ACC112 (cell line): ENCODE data around the gene RIMBP2.
"Not testable (repeated sequence)": the region's sequence is repeated elsewhere in the genome, so short reads cannot be mapped to it uniquely, and the experiment has no call there.

ENCODE experiments used
- H2AFZ ChIP-seq: fragments of 200-600 bp; sonication (generic); one replicate; pipeline ENCODE4 v1.6.0; 2017; ENCODE audit warnings: antibody characterized with exemption, low read length; ENCODE audit not compliant: unreplicated experiment
- H3K27ac ChIP-seq: fragments of 200-600 bp; sonication (generic); 2 replicates; pipeline ENCODE4 v1.5.1; 2014; ENCODE audit warnings: low read depth, mild to moderate bottlenecking, antibody characterized with exemption, low read length, moderate library complexity
- H3K27me3 ChIP-seq: fragments of 200-600 bp; sonication (generic); 2 replicates; pipeline ENCODE4 v1.6.1; 2014; ENCODE audit warnings: mild to moderate bottlenecking, antibody characterized with exemption, low read length, moderate library complexity, mixed read lengths; ENCODE audit not compliant: insufficient read depth
- H3K36me3 ChIP-seq: fragments of 200-600 bp; sonication (generic); 2 replicates; pipeline ENCODE4 v1.6.1; 2016; ENCODE audit warnings: mild to moderate bottlenecking, antibody characterized with exemption, low read length, moderate library complexity, mixed read lengths; ENCODE audit not compliant: insufficient read depth
- H3K4me1 ChIP-seq: fragments of 200-600 bp; sonication (generic); one replicate; pipeline ENCODE4 v1.6.1; 2016; ENCODE audit warnings: low read length, mixed read lengths; ENCODE audit not compliant: insufficient read depth, unreplicated experiment, control insufficient read depth
- H3K4me3 ChIP-seq: fragments of 200-600 bp; sonication (generic); 2 replicates; pipeline ENCODE4 v1.5.1; 2014; ENCODE audit warnings: mild to moderate bottlenecking, low read depth, low read length
- H3K79me2 ChIP-seq: fragments of 200-600 bp; sonication (generic); one replicate; pipeline ENCODE4 v1.6.0; 2016; ENCODE audit warnings: low read length; ENCODE audit not compliant: control insufficient read depth, unreplicated experiment, insufficient read depth

The RIMBP2 gene

GRCh38 chr12:130593056-130593455 lies 123.0 kb downstream of the RIMBP2 start:
- Histone ChIP-seq H3K27ac (no peak overlapping the region), H3K4me1 (no peaks in the 10 kb centered on the region), H3K36me3 (no peaks in the 10 kb centered on the region), H2AFZ (no peak overlapping the region), H3K4me3 (no peak overlapping the region), H3K79me2 (no peaks in the 10 kb centered on the region), H3K27me3 (no peaks in the 10 kb centered on the region)

- Histone ChIP-seq H3K79me2 (no peaks in the 10 kb centered on the region), H2AFZ (no peak overlapping the region), H3K27ac (no peak overlapping the region), H3K27me3 (no peaks in the 10 kb centered on the region), H3K4me3 (no peak overlapping the region), H3K4me1 (no peaks in the 10 kb centered on the region), H3K36me3 (no peaks in the 10 kb centered on the region)
These were observed 123.5 kb downstream of the RIMBP2 start for GRCh38 chr12:130592641-130593040.

- H3K4me3 ChIP-seq: no peak overlapping the region
- no peak overlapping the region for H3K27ac ChIP-seq
- no peaks in the 10 kb centered on the region for H3K27me3 ChIP-seq
- no peaks in the 10 kb centered on the region for H3K79me2 ChIP-seq
- no peaks in the 10 kb centered on the region for H3K4me1 ChIP-seq
- no peaks in the 10 kb centered on the region for H3K36me3 ChIP-seq
- H2AFZ ChIP-seq: no peak overlapping the region
These were observed 124.4 kb downstream of the RIMBP2 start for GRCh38 chr12:130591736-130592135.

- H3K36me3 ChIP-seq: no peaks in the 10 kb centered on the region
These were observed 125.4 kb downstream of the RIMBP2 start for GRCh38 chr12:130590685-130591084.

GRCh38 chr12:130589540-130590317 lies 126.4 kb downstream of the RIMBP2 start:
- H3K79me2 ChIP-seq: no peaks in the 10 kb centered on the region
- no peak overlapping the region for H2AFZ ChIP-seq
- no peaks in the 10 kb centered on the region for H3K4me1 ChIP-seq
- H3K27me3 ChIP-seq: no peaks in the 10 kb centered on the region
- no peak overlapping the region for H3K4me3 ChIP-seq
- H3K36me3 ChIP-seq: no peaks in the 10 kb centered on the region
- H3K27ac ChIP-seq: no peak overlapping the region

More at GRCh38 chr12:130590685-130591084, 125.4 kb downstream of the RIMBP2 start:
- Histone ChIP-seq H3K4me3 (no peak overlapping the region), H2AFZ (no peak overlapping the region), H3K27me3 (no peaks in the 10 kb centered on the region), H3K79me2 (no peaks in the 10 kb centered on the region), H3K4me1 (no peaks in the 10 kb centered on the region), H3K27ac (no peak overlapping the region)

GRCh38 chr12:130588696-130589539 lies 127.2 kb downstream of the RIMBP2 start:
- H3K36me3 ChIP-seq: no peaks in the 10 kb centered on the region
- no peaks in the 10 kb centered on the region for H3K27me3 ChIP-seq
- no peaks in the 10 kb centered on the region for H3K4me1 ChIP-seq
- no peak overlapping the region for H3K27ac ChIP-seq
- H2AFZ ChIP-seq: no peak overlapping the region
- no peaks in the 10 kb centered on the region for H3K79me2 ChIP-seq
- H3K4me3 ChIP-seq: no peak overlapping the region

GRCh38 chr12:130587966-130588365 lies 128.1 kb downstream of the RIMBP2 start:
- Histone ChIP-seq H3K4me1 (no peaks in the 10 kb centered on the region), H3K27me3 (no peaks in the 10 kb centered on the region), H3K27ac (no peak overlapping the region), H3K4me3 (no peak overlapping the region), H3K36me3 (no peaks in the 10 kb centered on the region), H3K79me2 (no peaks in the 10 kb centered on the region), H2AFZ (no peak overlapping the region)

GRCh38 chr12:130584475-130584874 lies 131.6 kb downstream of the RIMBP2 start:
- H3K36me3 ChIP-seq, H3K27me3 ChIP-seq, H2AFZ ChIP-seq, H3K79me2 ChIP-seq, H3K4me3 ChIP-seq, H3K4me1 ChIP-seq, H3K27ac ChIP-seq: not testable (repeated sequence)

GRCh38 chr12:130583800-130584199 lies 132.3 kb downstream of the RIMBP2 start:
- Histone ChIP-seq H3K4me3 (no peak overlapping the region), H3K4me1 (no peaks in the 10 kb centered on the region), H3K79me2 (no peaks in the 10 kb centered on the region), H3K27ac (no peak overlapping the region), H3K36me3 (no peaks in the 10 kb centered on the region), H2AFZ (no peak overlapping the region), H3K27me3 (no peaks in the 10 kb centered on the region)

- Histone ChIP-seq H3K36me3 (no peaks in the 10 kb centered on the region), H2AFZ (no peak overlapping the region), H3K4me1 (no peaks in the 10 kb centered on the region), H3K79me2 (no peaks in the 10 kb centered on the region), H3K27ac (no peak overlapping the region), H3K27me3 (no peaks in the 10 kb centered on the region), H3K4me3 (no peak overlapping the region)
These were observed 132.8 kb downstream of the RIMBP2 start for GRCh38 chr12:130583317-130583716.

GRCh38 chr12:130582286-130582685 lies 133.8 kb downstream of the RIMBP2 start:
- no peak overlapping the region for H3K27ac ChIP-seq
- H3K36me3 ChIP-seq: no peaks in the 10 kb centered on the region
- no peak overlapping the region for H2AFZ ChIP-seq
- H3K27me3 ChIP-seq: no peaks in the 10 kb centered on the region
- H3K4me1 ChIP-seq: no peaks in the 10 kb centered on the region
- no peak overlapping the region for H3K4me3 ChIP-seq
- H3K79me2 ChIP-seq: no peaks in the 10 kb centered on the region
